Fibroblast of villous mesenchyme (primary cell): Measurements from ENCODE around the gene CTSH. TPM values are rescaled to one million over a fixed set of nuclear protein-coding genes. Genes with fewer than 3 reads are reported as not detected.

Experiments used
- DNase-seq: peaks from one replicate; pipeline ENCODE4 v3.0.0-alpha.2; 2010; ENCODE audit warnings: low read depth
- H3K4me3 ChIP-seq: 2 replicates; pipeline ENCODE4 v1.5.1; 2011; ENCODE audit warnings: low read depth, mild to moderate bottlenecking, low read length
- total RNA-seq: library from RNA; depleted of rRNA; stranded (reverse); fragments of >200 nt; gene quantifications from 2 replicates; pipeline ENCODE4 v1.2.3, GENCODE V29; 2012
- TF ChIP-seq, protein P1 (sequence below): IDR thresholded peaks from 2 replicates; pipeline ENCODE4 v1.5.1; 2012; ENCODE audit warnings: low read depth, mild to moderate bottlenecking, low read length; ENCODE audit not compliant: insufficient read depth

CTSH gene
- total RNA-seq, 1 donor, result 15.1 TPM

DNA sequence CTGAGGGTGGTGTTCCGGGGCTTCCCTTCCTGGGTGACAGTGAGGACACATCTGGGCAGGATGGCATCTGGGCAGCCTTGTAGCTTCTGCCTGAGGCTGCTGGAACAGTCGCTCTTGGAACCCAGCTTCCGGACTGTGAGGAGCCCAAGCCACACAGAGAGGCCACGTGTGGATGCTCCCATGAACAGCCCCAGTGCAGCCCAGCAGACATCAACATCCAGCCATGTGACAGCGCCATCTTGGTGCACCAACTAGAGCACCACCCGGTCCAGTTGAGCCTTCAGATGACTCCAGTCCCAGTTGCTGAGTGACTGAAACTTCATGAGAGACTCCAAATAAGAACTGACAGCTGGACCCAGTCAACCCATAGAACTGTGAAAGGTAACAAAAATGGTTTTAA lies 15.5 kb upstream of the CTSH start:
- DNase-seq, result no peak
- no peak overlapping the region for H3K4me3 ChIP-seq
- TF ChIP-seq, protein P1, sequence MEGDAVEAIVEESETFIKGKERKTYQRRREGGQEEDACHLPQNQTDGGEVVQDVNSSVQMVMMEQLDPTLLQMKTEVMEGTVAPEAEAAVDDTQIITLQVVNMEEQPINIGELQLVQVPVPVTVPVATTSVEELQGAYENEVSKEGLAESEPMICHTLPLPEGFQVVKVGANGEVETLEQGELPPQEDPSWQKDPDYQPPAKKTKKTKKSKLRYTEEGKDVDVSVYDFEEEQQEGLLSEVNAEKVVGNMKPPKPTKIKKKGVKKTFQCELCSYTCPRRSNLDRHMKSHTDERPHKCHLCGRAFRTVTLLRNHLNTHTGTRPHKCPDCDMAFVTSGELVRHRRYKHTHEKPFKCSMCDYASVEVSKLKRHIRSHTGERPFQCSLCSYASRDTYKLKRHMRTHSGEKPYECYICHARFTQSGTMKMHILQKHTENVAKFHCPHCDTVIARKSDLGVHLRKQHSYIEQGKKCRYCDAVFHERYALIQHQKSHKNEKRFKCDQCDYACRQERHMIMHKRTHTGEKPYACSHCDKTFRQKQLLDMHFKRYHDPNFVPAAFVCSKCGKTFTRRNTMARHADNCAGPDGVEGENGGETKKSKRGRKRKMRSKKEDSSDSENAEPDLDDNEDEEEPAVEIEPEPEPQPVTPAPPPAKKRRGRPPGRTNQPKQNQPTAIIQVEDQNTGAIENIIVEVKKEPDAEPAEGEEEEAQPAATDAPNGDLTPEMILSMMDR, result no peak

DNA sequence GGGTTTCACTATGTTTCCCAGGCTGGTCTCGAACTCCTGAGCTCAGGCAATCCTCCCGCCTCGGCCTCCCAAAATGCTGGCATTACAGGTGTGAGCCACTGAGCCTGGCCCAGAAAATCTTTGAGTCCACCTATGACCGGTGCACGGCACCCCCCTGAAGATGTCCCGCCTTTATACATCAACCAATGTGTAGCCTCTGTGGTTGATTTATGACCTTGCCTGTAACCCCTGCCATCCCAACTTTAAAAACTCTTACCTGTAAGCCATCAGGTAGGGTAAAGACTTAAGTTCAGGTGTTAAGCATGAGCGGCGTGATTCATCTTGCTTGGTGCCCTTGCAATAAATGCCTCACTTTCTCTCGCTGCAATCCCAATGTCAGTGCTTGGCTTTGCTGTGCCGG lies 14.5 kb upstream of the CTSH start:
- H3K4me3 ChIP-seq, result no peak overlapping the region
- no peak for DNase-seq
- TF ChIP-seq, protein P1, result no peak

DNA sequence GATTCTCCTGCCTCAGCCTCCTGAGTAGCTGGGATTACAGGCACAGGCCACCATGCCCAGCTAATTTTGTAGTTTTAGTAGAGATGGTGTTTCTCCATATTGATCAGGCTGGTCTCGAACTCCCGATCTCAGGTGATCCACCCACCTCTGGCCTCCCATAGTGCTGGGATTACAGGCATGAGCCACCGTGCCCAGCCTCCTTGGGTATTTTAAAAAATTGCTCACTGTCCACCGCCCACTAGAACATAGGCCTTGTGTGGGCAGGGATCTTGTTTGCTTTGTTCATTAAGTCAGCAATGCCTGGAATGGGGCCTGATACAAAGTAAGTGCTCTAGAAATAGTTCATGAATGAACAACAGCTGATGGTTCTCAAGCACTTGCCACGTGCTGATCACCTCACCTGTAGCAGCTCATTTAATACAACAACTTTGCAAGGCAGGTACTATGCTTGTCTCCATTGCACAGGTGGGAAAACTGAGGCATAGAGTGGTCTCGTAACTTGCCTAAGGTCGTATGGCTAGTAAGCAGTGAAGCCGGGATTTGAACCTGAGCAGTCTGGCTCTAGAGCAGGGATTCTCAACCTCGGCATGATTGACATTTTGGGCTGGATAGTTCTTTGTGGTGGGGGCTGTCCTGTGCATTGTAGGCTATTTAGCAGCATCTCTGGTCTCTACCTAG lies 12.7 kb upstream of the CTSH start:
- no peak overlapping the region for H3K4me3 ChIP-seq
- TF ChIP-seq, protein P1, result no peak
- DNase-seq, result no peak

DNA sequence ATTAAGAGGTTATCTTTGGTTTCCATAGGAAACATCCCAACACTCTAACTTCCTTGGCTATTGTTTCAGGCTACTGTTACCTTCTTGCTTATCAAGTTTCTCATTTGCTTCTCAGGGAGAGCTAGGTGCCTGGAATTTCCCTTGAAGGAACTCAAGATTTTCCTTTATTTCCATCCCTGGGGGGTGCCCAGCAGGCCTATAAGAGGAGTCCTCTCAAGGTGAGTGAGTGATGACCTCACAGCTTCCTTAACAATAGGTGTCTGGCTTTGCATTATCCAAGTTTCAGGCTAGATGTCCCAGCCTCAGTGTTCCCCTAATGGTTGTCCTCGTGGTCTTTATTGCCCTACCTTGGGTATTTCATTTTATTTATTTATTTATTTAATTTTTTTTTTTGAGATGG lies 12.1 kb upstream of the CTSH start:
- no peak overlapping the region for H3K4me3 ChIP-seq
- no peak for DNase-seq
- TF ChIP-seq, protein P1, result no peak

DNA sequence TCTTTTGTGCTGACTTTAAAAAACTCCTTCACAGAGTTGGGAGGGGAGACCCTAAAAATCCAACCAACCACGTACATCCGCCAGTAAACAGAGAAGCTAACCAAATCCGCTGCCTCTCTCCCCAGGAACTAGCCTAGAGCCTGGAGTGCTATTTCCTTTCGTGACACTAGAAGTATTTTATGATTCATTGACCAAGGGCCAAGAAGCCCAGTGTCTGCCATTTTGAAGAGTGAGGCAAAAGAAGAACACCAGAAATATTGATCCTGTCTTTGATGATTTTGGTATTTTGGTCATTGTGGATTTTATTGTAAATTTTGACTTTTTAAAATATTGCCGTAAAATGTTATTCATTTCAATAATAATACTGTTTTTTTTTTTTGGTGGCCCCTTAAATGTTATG lies 10.5 kb upstream of the CTSH start:
- no peak overlapping the region for H3K4me3 ChIP-seq
- TF ChIP-seq, protein P1, result no peak
- no peak for DNase-seq

DNA sequence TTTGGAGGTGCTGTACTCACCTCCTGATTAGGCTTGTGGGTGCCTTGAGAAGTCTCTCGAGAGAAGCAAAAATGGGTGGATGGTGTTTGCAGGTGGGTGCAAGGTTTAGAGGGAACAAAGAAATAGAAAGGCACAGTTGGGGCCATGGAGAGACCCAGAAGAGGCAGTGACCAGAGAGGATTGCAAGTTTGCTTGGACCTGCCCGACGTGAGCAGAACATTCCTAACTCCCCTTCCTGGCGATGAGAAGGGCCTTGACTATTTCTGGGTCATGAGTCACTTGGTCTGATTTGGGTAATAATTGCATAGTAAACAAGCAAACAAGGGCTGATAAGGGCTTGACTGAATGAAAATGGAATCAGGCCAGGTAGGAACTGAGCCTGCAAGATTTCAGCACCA lies 7.0 kb upstream of the CTSH start:
- TF ChIP-seq, protein P1, result no peak
- DNase-seq, result no peak
- no peak overlapping the region for H3K4me3 ChIP-seq
